HG03135 (cell line): ENCODE measurements around the gene MMP11.
"Not testable (repeated sequence)": the region's sequence is repeated elsewhere in the genome, so short reads cannot be mapped to it uniquely, and the experiment has no call there.

Source experiments
- ATAC-seq: cut with Tn5 transposase; IDR thresholded peaks from one replicate; pipeline ENCODE4 v1.9.1; 2021; ENCODE audit warnings: mild to moderate bottlenecking, moderate library complexity; ENCODE audit not compliant: unreplicated experiment

Gene MMP11

GRCh38 chr22:23772649-23773473 lies at the start of gene MMP11:
TSS of gene MMP11 (plus strand) at chr22:23772849. CDS start at chr22:23772871, 22 bp downstream.
- no peak for ATAC-seq

DNA sequence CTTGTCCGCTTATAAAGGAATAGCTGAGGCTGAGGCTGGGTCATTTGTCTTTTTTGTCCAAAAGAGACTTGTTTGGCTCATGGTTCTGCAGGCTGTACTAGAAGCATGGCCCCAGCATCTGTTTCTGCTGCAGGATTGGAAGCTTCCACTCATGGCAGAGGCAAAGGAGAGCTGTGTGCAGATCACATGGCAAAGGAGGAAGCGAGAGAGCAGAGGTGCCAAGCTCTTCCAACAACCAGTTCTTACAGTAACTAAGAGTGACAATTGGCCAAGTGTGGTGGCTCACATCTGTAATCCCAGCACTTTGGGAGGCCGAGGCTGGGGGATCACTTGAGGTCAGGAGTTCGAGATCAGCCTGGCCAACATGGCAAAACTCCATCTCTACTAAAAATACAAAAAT lies 44.5 kb upstream of the MMP11 start:
- not testable (repeated sequence) for ATAC-seq

DNA sequence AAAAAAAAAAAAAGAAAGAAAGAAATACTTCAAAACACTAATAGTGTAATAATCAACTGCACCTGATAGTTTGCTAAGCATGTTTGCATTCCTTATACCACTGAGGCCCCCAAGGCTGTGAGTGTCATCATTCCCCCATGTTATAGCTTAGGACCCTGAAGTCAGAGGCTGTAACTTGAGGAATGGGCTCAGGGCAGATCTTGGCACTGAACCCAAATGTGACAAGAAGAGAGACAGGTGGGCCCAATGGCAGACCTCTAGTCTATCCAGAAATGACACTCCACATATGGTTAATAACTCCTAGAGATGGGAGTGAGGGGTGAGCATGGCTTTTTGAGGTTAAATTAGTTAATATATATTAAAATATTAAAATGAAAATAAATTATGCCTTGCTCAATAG lies 35.0 kb upstream of the MMP11 start:
- no peak for ATAC-seq

GRCh38 chr22:23742505-23743264 lies 30.0 kb upstream of the MMP11 start:
- ATAC-seq, result no peak

DNA sequence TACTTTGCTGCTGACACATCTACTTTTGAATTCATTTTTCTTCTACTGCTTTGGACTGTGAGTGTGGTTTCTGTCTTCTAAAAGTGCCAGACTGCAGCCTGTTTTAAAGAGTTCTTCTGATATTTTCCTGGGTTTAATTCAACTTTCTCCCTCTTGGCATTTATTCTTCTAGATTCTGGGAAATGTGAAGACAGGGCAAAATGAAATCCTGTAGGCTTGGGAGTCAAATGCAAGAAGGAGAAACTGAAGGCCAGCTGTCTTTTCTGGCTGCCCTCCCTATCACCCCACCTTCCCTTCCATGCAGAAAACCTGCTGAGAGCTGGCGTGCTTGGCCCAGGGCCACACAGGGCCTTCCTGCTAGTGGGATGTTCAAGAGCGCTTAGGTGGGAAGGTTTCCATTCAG lies 29.3 kb upstream of the MMP11 start:
- ATAC-seq, result no peak

GRCh38 chr22:23744001-23744400 lies 28.6 kb upstream of the MMP11 start:
- ATAC-seq, result no peak

DNA sequence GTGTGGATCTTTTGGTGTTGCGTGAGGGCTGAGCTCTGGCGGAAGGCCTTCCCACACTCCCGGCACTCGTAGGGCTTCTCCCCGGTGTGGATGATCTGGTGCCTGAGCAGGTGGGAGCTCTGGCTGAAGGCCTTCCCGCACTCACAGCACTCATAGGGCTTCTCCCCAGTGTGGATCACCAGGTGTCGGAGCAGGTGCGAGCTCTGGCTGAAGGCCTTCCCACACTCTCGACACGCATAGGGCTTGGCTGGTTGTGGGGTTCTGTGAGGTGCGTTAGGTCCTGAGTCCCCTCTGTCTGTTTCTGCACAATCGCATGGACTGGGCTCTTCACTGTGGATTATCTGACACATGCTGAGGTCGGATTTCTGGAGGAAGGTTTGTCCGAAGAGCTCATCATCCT lies 28.2 kb upstream of the MMP11 start:
- ATAC-seq, result no peak

- ATAC-seq, result no peak
Measured at GRCh38 chr22:23745791-23746190, 26.9 kb upstream of the MMP11 start.

GRCh38 chr22:23749841-23750301 lies 22.8 kb upstream of the MMP11 start:
- ATAC-seq, result no peak

GRCh38 chr22:23750367-23750713 lies 22.3 kb upstream of the MMP11 start:
- no peak for ATAC-seq

GRCh38 chr22:23750714-23751440 lies 21.8 kb upstream of the MMP11 start, which contains the start of gene ZNF70:
TSS of gene ZNF70 (minus strand) at chr22:23751112. CDS start at chr22:23745140, 5,972 bp downstream.
- peak; percentile 72 for ATAC-seq

- no peak for ATAC-seq
Measured at GRCh38 chr22:23751441-23751996, 21.1 kb upstream of the MMP11 start.

DNA sequence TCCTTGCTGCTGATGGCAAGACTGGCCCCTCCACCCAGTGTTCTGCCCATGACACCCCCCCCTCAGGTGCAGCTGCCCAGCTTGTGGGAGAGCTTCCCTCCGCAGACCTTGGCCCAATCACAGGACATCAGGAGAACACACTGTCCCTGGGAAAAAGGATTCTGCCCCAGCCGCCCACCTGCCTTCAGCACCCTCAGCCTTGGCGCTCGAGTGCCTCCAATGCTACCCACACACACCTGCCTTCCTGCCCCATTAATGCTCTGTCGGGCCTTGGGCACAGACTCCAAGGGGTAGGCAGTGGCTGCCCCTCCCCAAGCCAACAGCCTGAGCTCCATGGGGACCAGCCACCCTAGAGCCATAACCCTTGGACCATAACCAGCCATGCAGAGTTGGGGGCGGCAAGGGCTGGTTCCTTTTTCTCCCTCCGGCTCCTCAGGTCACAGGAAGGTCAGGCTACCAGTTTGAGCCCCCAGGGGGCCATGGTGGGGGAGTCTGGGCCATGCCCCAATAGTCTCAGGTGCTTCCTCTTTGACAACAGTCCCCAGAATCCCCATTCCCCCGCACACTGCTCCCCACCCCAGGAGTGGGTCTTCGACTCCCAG lies 20.5 kb upstream of the MMP11 start:
- peak; percentile 45 for ATAC-seq

DNA sequence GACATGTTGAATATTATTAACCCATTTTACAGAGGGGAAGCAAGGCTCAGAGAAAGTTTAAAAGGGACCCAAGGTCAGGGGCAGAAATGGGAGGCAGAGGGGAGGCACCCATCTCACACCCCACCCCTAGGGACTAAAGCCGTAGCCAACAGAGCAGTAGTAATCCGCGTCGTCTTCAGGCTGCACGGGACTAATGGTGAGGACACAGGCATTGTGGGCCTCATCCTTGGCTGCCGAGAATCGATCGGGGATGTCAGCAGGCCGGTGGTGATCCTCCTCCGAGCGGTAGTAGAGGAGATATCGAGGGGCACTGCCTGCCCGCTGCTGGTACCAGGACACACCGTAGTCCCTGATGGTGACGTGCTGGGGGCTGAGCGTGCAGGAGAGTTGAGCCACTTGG lies 19.9 kb upstream of the MMP11 start:
- ATAC-seq, result no peak

DNA sequence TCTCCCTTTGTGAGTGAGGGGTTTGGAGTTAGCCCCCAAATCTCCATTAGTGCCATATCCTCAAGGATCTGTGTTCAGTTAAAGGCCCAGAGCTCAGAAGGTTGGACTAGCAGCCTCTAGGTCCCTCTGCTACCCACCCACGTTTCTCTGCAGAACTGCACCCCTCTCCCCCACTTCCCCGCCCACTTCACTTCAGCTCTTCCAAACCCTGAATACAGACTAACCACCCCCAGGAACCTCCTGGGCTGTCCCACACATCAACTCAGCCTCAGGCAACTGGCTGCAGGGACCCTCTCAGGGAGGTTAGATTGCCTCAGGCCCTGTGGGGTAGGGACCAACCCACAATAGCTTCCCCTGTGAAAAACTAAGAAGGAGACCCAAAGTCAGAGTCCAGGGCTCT lies 19.3 kb upstream of the MMP11 start:
- no peak for ATAC-seq

DNA sequence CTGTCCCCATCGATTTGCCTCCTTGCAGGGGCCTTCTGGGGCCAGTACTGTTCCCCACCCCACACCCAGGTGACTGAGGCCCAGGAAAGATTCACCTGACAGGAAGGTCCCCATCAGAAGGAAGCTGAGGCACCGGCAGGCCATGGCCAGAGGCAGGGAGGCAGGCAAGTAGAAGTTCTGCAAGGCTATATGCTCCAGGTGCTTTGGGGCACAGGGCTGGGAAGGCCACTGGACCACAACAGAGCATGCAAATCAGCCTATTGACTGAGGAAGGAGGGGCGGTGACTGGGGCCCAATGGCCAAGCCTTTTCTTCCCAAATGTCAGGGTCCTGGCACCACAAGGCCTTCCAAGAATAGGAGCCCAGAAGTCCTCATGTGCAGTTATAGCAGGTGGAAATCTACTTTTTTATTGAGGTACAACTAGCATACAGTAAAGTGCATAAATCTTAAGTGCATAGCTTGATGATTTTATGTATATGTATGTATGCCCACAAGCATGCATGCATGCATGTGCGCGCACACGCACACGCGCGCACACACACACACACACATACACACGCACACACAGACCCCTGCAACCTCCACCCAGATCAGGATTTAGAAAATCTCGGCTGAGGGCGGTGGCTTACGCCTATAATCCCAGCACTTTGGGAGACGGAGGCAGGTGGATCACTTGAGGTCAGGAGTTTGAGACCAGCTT lies 18.3 kb upstream of the MMP11 start, which contains the start of gene VPREB3:
Gene VPREB3, minus strand, starts transcription at position 206 of the 700 bp plus-strand sequence. Its CDS starts 62 bp downstream, at position 144.
- no peak for ATAC-seq

DNA sequence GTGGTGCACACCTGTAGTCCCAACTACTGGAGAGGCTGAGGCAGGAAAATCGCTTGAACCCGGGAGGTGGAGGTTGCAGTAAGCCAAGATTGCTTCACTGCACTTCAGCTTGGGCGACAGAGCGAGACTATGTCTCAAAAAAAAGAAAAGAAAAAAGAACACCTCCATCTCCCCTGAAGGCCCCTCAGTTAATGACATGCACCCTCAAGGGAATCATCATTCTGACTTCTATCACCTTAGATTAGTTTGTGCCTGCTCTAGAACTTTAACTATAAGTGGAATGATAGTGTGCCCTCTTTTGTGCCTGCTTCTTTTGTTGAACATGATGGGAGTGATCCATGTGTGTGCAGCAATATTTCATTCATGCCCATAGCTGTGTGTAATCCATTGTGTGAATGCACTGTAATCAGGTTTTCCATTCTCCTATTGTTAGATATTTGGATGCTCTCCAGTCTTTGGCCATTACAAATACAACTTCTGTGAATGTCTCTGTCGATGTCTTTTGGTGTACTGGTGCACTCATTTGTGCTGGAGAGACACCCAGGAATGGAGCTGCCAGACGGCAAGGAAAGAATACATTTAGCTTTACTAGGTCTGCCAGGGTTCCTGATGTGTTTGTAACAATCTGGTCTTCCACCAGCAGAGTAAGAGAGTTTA lies 17.5 kb upstream of the MMP11 start:
- no peak for ATAC-seq

GRCh38 chr22:23755711-23756110 lies 16.9 kb upstream of the MMP11 start:
- no peak for ATAC-seq

DNA sequence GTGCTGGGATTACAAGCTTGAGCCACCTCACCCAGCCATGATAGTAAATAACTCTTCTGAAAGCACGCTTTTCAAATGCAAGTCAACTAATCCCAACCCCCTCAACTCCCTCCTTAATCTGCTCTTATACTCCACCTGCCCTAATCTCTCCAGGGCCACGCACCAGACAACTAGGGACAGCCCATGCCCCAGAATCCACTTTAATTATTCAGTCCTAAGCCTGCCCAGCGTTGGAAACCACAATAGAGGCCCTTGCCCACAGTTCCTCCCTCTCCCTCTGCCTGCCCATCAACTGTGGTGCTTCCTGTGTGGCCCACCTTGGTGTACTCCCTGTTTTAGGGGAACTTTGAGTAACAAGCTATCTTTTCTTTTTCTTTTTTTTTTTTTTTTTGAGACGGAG lies 15.8 kb upstream of the MMP11 start:
- ATAC-seq, result no peak
